ENCODE data around the gene ABI1. TPM values are rescaled to one million over a fixed set of nuclear protein-coding genes. Genes with fewer than 3 reads are reported as not detected.

The ABI1 gene
- total RNA-seq, 2 donors from 2014 or later = 40.6 to 42.2 TPM

- no peaks in the 10 kb centered on the region for H3K9me3 Mint-ChIP-seq
- Histone ChIP-seq H3K27ac (ENCODE audit: low read depth, low read length) (no peak overlapping the region), H3K9me3 (ENCODE audit: control insufficient read depth, low read length) (no peaks in the 10 kb centered on the region), H3K4me1 (ENCODE audit: control insufficient read depth, insufficient read depth, low read length) (peaks cover 12% of the 10 kb centered on the region), H3K27me3 (ENCODE audit: control insufficient read depth, insufficient read depth, low read length, poor library complexity, severe bottlenecking) (no peaks in the 10 kb centered on the region), H3K36me3 (ENCODE audit: control insufficient read depth, insufficient read depth, low read length) (peaks cover 4% of the 10 kb centered on the region), H3K4me3 (ENCODE audit: low read length) (peak overlapping the region; percentile 47), H3K9ac (ENCODE audit: extremely low read depth, low read length, poor library complexity, severe bottlenecking) (no peak overlapping the region)
- TF ChIP-seq CTCF (conservative IDR thresholded peaks at IDR 0.05) = no peak
- peaks cover 26% of the 10 kb centered on the region for H3K4me1 Mint-ChIP-seq
- DNase-seq = no peak
- H3K27me3 Mint-ChIP-seq (ENCODE audit: insufficient read depth) = no peaks in the 10 kb centered on the region
- H3K36me3 Mint-ChIP-seq (ENCODE audit: low read depth) = no peaks in the 10 kb centered on the region
- H3K27ac Mint-ChIP-seq = peak overlapping the region; percentile 33
- 93 to 100% methylated on average over 5 to 8 of the region's 8 CpGs for WGBS, 2 experiments (ENCODE audit: insufficient coverage in 1 of 2, insufficient read length in 1 of 2)
- no peak overlapping the region for H3K4me3 Mint-ChIP-seq
These were observed 80.5 kb downstream of the ABI1 start for GRCh38 chr10:26780106-26780792.

GRCh38 chr10:26779176-26779860 lies 81.4 kb downstream of the ABI1 start:
- Mint-ChIP-seq H3K27ac (peak overlapping the region; percentile 33), H3K36me3 (ENCODE audit: low read depth) (no peaks in the 10 kb centered on the region), H3K9me3 (no peaks in the 10 kb centered on the region), H3K4me3 (no peak overlapping the region), H3K27me3 (ENCODE audit: insufficient read depth) (no peaks in the 10 kb centered on the region), H3K4me1 (peaks cover 29% of the 10 kb centered on the region)
- DNase-seq = no peak
- Histone ChIP-seq H3K4me3 (ENCODE audit: low read length) (peak overlapping the region; percentile 47), H3K9me3 (ENCODE audit: control insufficient read depth, low read length) (no peaks in the 10 kb centered on the region), H3K4me1 (ENCODE audit: control insufficient read depth, insufficient read depth, low read length) (peaks cover 12% of the 10 kb centered on the region), H3K9ac (ENCODE audit: extremely low read depth, low read length, poor library complexity, severe bottlenecking) (no peak overlapping the region), H3K27ac (ENCODE audit: low read depth, low read length) (no peak overlapping the region), H3K27me3 (ENCODE audit: control insufficient read depth, insufficient read depth, low read length, poor library complexity, severe bottlenecking) (no peaks in the 10 kb centered on the region), H3K36me3 (ENCODE audit: control insufficient read depth, insufficient read depth, low read length) (peaks cover 4% of the 10 kb centered on the region)
- 79 to 93% methylated on average over 2 to 4 of the region's 4 CpGs for WGBS, 2 experiments (ENCODE audit: insufficient coverage in 1 of 2, insufficient read length in 1 of 2)
- TF ChIP-seq CTCF (conservative IDR thresholded peaks at IDR 0.05) = no peak

- Mint-ChIP-seq H3K36me3 (ENCODE audit: low read depth) (no peaks in the 10 kb centered on the region), H3K27ac (no peak overlapping the region)
These were observed 83.1 kb downstream of the ABI1 start for GRCh38 chr10:26777686-26778085.

More at GRCh38 chr10:26777686-26778085, 83.1 kb downstream of the ABI1 start:
- Mint-ChIP-seq H3K4me3 (no peak overlapping the region), H3K9me3 (no peaks in the 10 kb centered on the region), H3K27me3 (ENCODE audit: insufficient read depth) (no peaks in the 10 kb centered on the region), H3K4me1 (peaks cover 33% of the 10 kb centered on the region)
- Histone ChIP-seq H3K4me1 (ENCODE audit: control insufficient read depth, insufficient read depth, low read length) (peaks cover 12% of the 10 kb centered on the region), H3K9me3 (ENCODE audit: control insufficient read depth, low read length) (no peaks in the 10 kb centered on the region), H3K9ac (ENCODE audit: extremely low read depth, low read length, poor library complexity, severe bottlenecking) (no peak overlapping the region), H3K27me3 (ENCODE audit: control insufficient read depth, insufficient read depth, low read length, poor library complexity, severe bottlenecking) (no peaks in the 10 kb centered on the region), H3K27ac (ENCODE audit: low read depth, low read length) (no peak overlapping the region), H3K36me3 (ENCODE audit: control insufficient read depth, insufficient read depth, low read length) (peaks cover 4% of the 10 kb centered on the region), H3K4me3 (ENCODE audit: low read length) (no peak overlapping the region)
- no peak for DNase-seq
- TF ChIP-seq CTCF (conservative IDR thresholded peaks at IDR 0.05) = no peak
- 95 to 100% methylated on average over 1 to 2 of the region's 2 CpGs for WGBS, 2 experiments (ENCODE audit: insufficient coverage in 1 of 2, insufficient read length in 1 of 2)

Data from endodermal cell (in vitro differentiated cells).